Endothelial cell of umbilical vein (primary cell): ENCODE results near the gene TMIGD3. TPM values are rescaled to one million over a fixed set of nuclear protein-coding genes. Genes with fewer than 3 reads are reported as not detected.

Source experiments
- Bru-seq: library from RNA; stranded (reverse); fragments of 400-500 nt; gene quantifications from one replicate; lab custom pipeline; 2021; lab: Mats Ljungman, UMichigan
- BruChase-seq, 2 experiments: library from RNA; stranded (reverse); fragments of 400-500 nt; gene quantifications; one replicate each; lab custom pipeline; 2021; lab: Mats Ljungman, UMichigan
- BruUV-seq: library from RNA; stranded (reverse); fragments of 400-500 nt; replicated peaks from 2 replicates; lab custom pipeline; 2021; lab: Mats Ljungman, UMichigan
- CTCF ChIA-PET: fragments of 300-600, 350-600 bp; sonication (Branson Sonifier 250); formaldehyde crosslinking; loops from one replicate; lab custom pipeline; 2021; ENCODE audit warnings: antibody characterized with exemption, inconsistent platforms; lab: Charles Lee
- POLR2A ChIA-PET: fragments of 300-600, 350-600 bp; sonication (Branson Sonifier 250); formaldehyde crosslinking; loops from one replicate; lab custom pipeline; 2021; ENCODE audit warnings: antibody characterized with exemption, inconsistent platforms; lab: Charles Lee
- DNase-seq: peaks from one replicate; pipeline ENCODE4 v3.0.0-alpha.2; 2011; ENCODE audit warnings: low read depth, low spot score
- FAIRE-seq: peaks from 2 replicates; lab custom pipeline; 2011; peaks lifted over from hg19 to GRCh38; lab: Jason Lieb, UNC
- H2AFZ ChIP-seq: 2 replicates; pipeline ENCODE4 v1.6.0; 2012; ENCODE audit warnings: low read depth, low read length, control low read depth, inconsistent platforms
- H3K27ac ChIP-seq: 2 replicates; pipeline ENCODE4 v1.5.1; 2011; ENCODE audit warnings: low read depth, mild to moderate bottlenecking, control low read depth, low read length, moderate library complexity; ENCODE audit not compliant: insufficient read depth
- H3K27me3 ChIP-seq, 2 experiments: 2 replicates each; pipeline versions ENCODE4 v1.6.0 to v1.6.1; 2011; ENCODE audit warnings: low read length in 2 of 2, mixed read lengths in 1 of 2; ENCODE audit not compliant: control insufficient read depth in 2 of 2, insufficient read depth in 2 of 2
- H3K36me3 ChIP-seq, 2 experiments: 2 replicates in 1 of 2; 3 replicates in 1 of 2; pipeline ENCODE4 v1.5.1; 2011; ENCODE audit warnings: low read length in 2 of 2, mild to moderate bottlenecking in 1 of 2, moderate library complexity in 1 of 2; ENCODE audit not compliant: control insufficient read depth in 2 of 2, insufficient read depth in 2 of 2; ENCODE audit errors: extremely low read depth in 1 of 2
- H3K4me1 ChIP-seq: 3 replicates; pipeline ENCODE4 v1.5.1; 2011; ENCODE audit warnings: mild to moderate bottlenecking, low read length; ENCODE audit not compliant: control insufficient read depth, insufficient read depth; ENCODE audit errors: extremely low read depth
- H3K4me2 ChIP-seq: 2 replicates; pipeline ENCODE4 v1.6.1; 2011; ENCODE audit warnings: low read length, control low read depth, mixed read lengths; ENCODE audit not compliant: insufficient read depth
- H3K4me3 ChIP-seq, 3 experiments: fragments of 200-600 bp in 1 of 3; sonication (generic), shearing (Covaris generic) in 1 of 3; replicated peaks in 1 of 3; 2 replicates each; pipeline ENCODE4 v1.5.1; 2011 to 2016; ENCODE audit warnings: control low read depth in 3 of 3, low read length in 3 of 3, mild to moderate bottlenecking in 2 of 3, inconsistent platforms in 1 of 3, low read depth in 1 of 3, moderate library complexity in 1 of 3; ENCODE audit not compliant: insufficient read depth in 1 of 3
- H3K79me2 ChIP-seq: 2 replicates; pipeline ENCODE4 v1.6.0; 2012; ENCODE audit warnings: low read length, inconsistent platforms; ENCODE audit not compliant: control insufficient read depth, insufficient read depth
- H3K9ac ChIP-seq: replicated peaks from 2 replicates; pipeline ENCODE3; 2011; ENCODE audit warnings: low read length, control low read depth; ENCODE audit not compliant: insufficient read depth; ENCODE audit errors: extremely low read depth
- H3K9me1 ChIP-seq: replicated peaks from 3 replicates; pipeline ENCODE4 v1.6.0; 2011; ENCODE audit warnings: mild to moderate bottlenecking, low read length; ENCODE audit not compliant: control insufficient read depth, insufficient read depth; ENCODE audit errors: extremely low read depth
- H3K9me3 ChIP-seq: replicated peaks from 2 replicates; pipeline ENCODE4 v1.5.1; 2012; ENCODE audit warnings: low read length, inconsistent platforms; ENCODE audit not compliant: control insufficient read depth, insufficient read depth
- H4K20me1 ChIP-seq: replicated peaks from 2 replicates; pipeline ENCODE3; 2011; ENCODE audit warnings: mild to moderate bottlenecking, low read length; ENCODE audit not compliant: control insufficient read depth, insufficient read depth; ENCODE audit errors: extremely low read depth
- CTCF ChIP-seq, 2 donors: IDR thresholded peaks; 1 replicate in 1 of 2; 2 replicates in 1 of 2; pipeline ENCODE4 v1.5.1; 2011; ENCODE audit warnings: low read length in 2 of 2, mild to moderate bottlenecking in 2 of 2, moderate library complexity in 2 of 2, control low read depth in 1 of 2, inconsistent platforms in 1 of 2, low read depth in 1 of 2; ENCODE audit not compliant: insufficient read depth in 1 of 2; ENCODE audit errors: extremely low read depth in 1 of 2
- EZH2 ChIP-seq: IDR thresholded peaks from 2 replicates; pipeline ENCODE4 v1.6.1; 2012; ENCODE audit warnings: borderline replicate concordance, low read depth, mild to moderate bottlenecking, moderate library complexity, low read length, inconsistent platforms; ENCODE audit not compliant: severe bottlenecking
- FOS ChIP-seq: IDR thresholded peaks from 2 replicates; pipeline ENCODE4 v1.6.1; 2011; ENCODE audit warnings: mild to moderate bottlenecking, low read length, moderate library complexity, borderline replicate concordance; ENCODE audit not compliant: insufficient read depth
- GATA2 ChIP-seq: IDR thresholded peaks from 2 replicates; pipeline ENCODE4 v1.7.0; 2011; ENCODE audit warnings: low read depth, mild to moderate bottlenecking, moderate library complexity, mixed read lengths, low read length; ENCODE audit not compliant: insufficient read length, insufficient read depth
- JUN ChIP-seq: IDR thresholded peaks from 2 replicates; pipeline ENCODE4 v1.6.1; 2011; ENCODE audit warnings: borderline replicate concordance, low read depth; ENCODE audit not compliant: insufficient read length, insufficient read depth
- MAX ChIP-seq: IDR thresholded peaks from 2 replicates; pipeline ENCODE4 v1.6.1; 2011; ENCODE audit not compliant: insufficient read depth, insufficient read length
- MYC ChIP-seq: IDR thresholded peaks from one replicate; pipeline ENCODE4 v1.6.1; 2011; ENCODE audit warnings: mild to moderate bottlenecking, low read depth, low read length
- POLR2A ChIP-seq: IDR thresholded peaks from 2 replicates; pipeline ENCODE4 v1.6.1; 2012; ENCODE audit warnings: low read depth, mild to moderate bottlenecking, control low read depth, low read length
- POLR2AphosphoS5 ChIP-seq: IDR thresholded peaks from 2 replicates; pipeline ENCODE4 v1.6.1; 2012; ENCODE audit warnings: low read depth, mild to moderate bottlenecking, control low read depth, low read length, moderate library complexity; ENCODE audit not compliant: insufficient read depth
- dilution Hi-C: fragments of 300-500 bp; cut with MboI; formaldehyde crosslinking; loops from one replicate; pipeline ENCODE4 v1.15.0; 2019; ENCODE audit warnings: low sequenced_read_pairs; ENCODE audit not compliant: extremely low pct_ligation_motif_present
- intact Hi-C: fragments of 100-400 bp; cut with micrococcal nuclease; formaldehyde crosslinking; loops from one replicate; pipeline ENCODE4 v1.10.0; 2022
- long read RNA-seq: library from polyadenylated mRNA; stranded (forward); transcript quantifications from one replicate; pipeline ENCODE4 v2.0.0, GENCODE V29; 2021
- polyA minus RNA-seq, 3 experiments: library from RNA; depleted of rRNA, polyadenylated mRNA; stranded (reverse); fragments of >200 nt; gene quantifications; 1 replicate in 1 of 3; 2 replicates in 2 of 3; pipeline ENCODE4 v1.2.3, GENCODE V29; 2011
- polyA plus RNA-seq, 4 experiments: library from polyadenylated mRNA; depleted of rRNA in 3 of 4; stranded (reverse) in 3 of 4; unstranded in 1 of 4; fragments of >200 nt; gene quantifications; 2 replicates each; pipeline versions ENCODE4 v1.2.1 to v1.2.3, GENCODE V29; 2011 to 2012; ENCODE audit warnings: missing spikeins in 1 of 4
- total RNA-seq: library from RNA; stranded (reverse); gene quantifications from 2 replicates; pipeline ENCODE4 v1.2.3, GENCODE V29; 2021

TMIGD3 gene
- total RNA-seq: 0.49 TPM in 1 of 2 replicates, not detected in the other
- 0.07 and 0.24 TPM in 2 replicates for polyA plus RNA-seq
- polyA plus RNA-seq (2011; cell fraction: cytosol; rRNA removed): 0.07 and 0.25 TPM in 2 replicates
- 0.28 and 0.43 TPM in 2 replicates for polyA plus RNA-seq (2011; cell fraction: nucleus; rRNA removed)
- polyA plus RNA-seq (2012): not detected in 2 replicates
- polyA minus RNA-seq: not detected in 2 replicates
- polyA minus RNA-seq (2011; cell fraction: cytosol; rRNA and poly(A)+ RNA removed): not detected
- not detected in 2 replicates for polyA minus RNA-seq (2011; cell fraction: nucleus; rRNA and poly(A)+ RNA removed)
- Bru-seq, nascent RNA: percentile 17 among the genes with signal in this experiment
- percentile 10 among the genes with signal in this experiment for BruChase-seq, experiment 1, labeled RNA remaining after a 6-hour chase
- BruChase-seq, experiment 2, labeled RNA remaining after a 2-hour chase: percentile 14 among the genes with signal in this experiment
- long read RNA-seq: 0 reads

- intact Hi-C loops (no loop called here), dilution Hi-C loops (no loop called here)
- Histone ChIP-seq H3K4me3 (no peak within 1 kb of the TSS), H3K4me2 (no peak within 1 kb of the TSS), H3K9ac (no peak within 1 kb of the TSS), H2AFZ (no peak within 1 kb of the TSS), H3K9me1 (no peaks in the 10 kb centered on the region), H3K4me1 (peaks cover 14% of the 10 kb centered on the region), H3K9me3 (no peaks in the 10 kb centered on the region), H3K27me3 (peaks cover 2 to 7% of the 10 kb centered on the region in 2 experiments), H3K79me2 (no peaks in the 10 kb centered on the region), H3K27ac (no peak within 1 kb of the TSS), H3K36me3 (no peaks in the 10 kb centered on the region), H4K20me1 (no peaks in the 10 kb centered on the region)
- TF ChIP-seq FOS: no peak
- no peak for TF ChIP-seq MYC
- TF ChIP-seq MAX: no peak
- no peak for TF ChIP-seq GATA2
- no peak for TF ChIP-seq POLR2AphosphoS5
- no peak for TF ChIP-seq EZH2
- no peak for TF ChIP-seq JUN
- no peak for TF ChIP-seq POLR2A
- no peak for TF ChIP-seq CTCF (IDR thresholded peaks at IDR 0.05; ENCODE audit: extremely low read depth in 1 of 2, insufficient read depth in 1 of 2, low read depth in 1 of 2, low read length in 2 of 2)
- no peak for DNase-seq
- ChIA-PET POLR2A (no interaction called here), CTCF (no interaction called here)
- BruUV-seq: no TSS peak
- no peak for FAIRE-seq
Measured at GRCh38 chr1:111503585-111504060, at the start of gene TMIGD3, which contains the start of gene ADORA3. Gene TMIGD3 (minus strand): TSS chr1:111503633. CDS start chr1:111503354, 279 bp downstream. Gene ADORA3 (minus strand): TSS chr1:111503633. CDS start chr1:111503354, 279 bp downstream.
